Measurements from ENCODE around the gene GAS7. TPM values are rescaled to one million over a fixed set of nuclear protein-coding genes. Genes with fewer than 3 reads are reported as not detected.

The GAS7 gene
- total RNA-seq, 3 donors from 2014 or later (not counting 1 experiment from before 2014, with no cell fraction given), result 70.7 to 89.1 (median 84.8) TPM

DNA sequence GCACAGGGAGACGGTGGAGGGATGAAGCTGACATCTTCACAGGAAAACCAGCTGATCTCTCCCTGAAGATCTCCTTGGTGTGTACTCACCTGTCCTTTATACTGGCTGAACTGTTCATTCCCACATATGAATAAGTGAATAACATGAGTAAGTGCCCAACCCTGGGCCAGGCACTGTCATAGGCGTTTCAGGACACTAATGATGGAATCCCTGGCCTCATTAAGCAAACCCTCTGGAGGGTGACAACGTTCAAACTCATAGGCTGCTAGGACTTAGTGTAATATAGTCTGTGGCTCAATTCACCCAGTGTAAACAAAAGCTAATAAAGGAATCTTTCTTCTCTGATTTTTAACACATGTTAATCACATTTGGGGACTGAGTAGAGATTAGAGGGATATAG lies 24.5 kb downstream of the GAS7 start:
- no peaks in the 10 kb centered on the region for H3K36me3 ChIP-seq (ENCODE audit: control insufficient read depth, insufficient read depth, low read length)
- Mint-ChIP-seq H3K9me3 (no peaks in the 10 kb centered on the region), H3K27ac (peak overlapping the region in 1 of 2 donors; percentile 90), H3K36me3 (no peaks in the 10 kb centered on the region), H3K27me3 (ENCODE audit: low read depth in 2 of 2) (no peaks in the 10 kb centered on the region), H3K4me3 (no peak overlapping the region), H3K4me1 (peaks cover 59 to 64% of the 10 kb centered on the region in 2 donors)
- no peak for ATAC-seq
- no peak overlapping the region for H3K27ac ChIP-seq (ENCODE audit: low read length)
- no peaks in the 10 kb centered on the region for H3K27me3 ChIP-seq (ENCODE audit: control insufficient read depth, insufficient read depth, low read length)
- TF ChIP-seq, protein P1, sequence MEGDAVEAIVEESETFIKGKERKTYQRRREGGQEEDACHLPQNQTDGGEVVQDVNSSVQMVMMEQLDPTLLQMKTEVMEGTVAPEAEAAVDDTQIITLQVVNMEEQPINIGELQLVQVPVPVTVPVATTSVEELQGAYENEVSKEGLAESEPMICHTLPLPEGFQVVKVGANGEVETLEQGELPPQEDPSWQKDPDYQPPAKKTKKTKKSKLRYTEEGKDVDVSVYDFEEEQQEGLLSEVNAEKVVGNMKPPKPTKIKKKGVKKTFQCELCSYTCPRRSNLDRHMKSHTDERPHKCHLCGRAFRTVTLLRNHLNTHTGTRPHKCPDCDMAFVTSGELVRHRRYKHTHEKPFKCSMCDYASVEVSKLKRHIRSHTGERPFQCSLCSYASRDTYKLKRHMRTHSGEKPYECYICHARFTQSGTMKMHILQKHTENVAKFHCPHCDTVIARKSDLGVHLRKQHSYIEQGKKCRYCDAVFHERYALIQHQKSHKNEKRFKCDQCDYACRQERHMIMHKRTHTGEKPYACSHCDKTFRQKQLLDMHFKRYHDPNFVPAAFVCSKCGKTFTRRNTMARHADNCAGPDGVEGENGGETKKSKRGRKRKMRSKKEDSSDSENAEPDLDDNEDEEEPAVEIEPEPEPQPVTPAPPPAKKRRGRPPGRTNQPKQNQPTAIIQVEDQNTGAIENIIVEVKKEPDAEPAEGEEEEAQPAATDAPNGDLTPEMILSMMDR (IDR thresholded peaks at IDR 0.05), result no peak
- intact Hi-C loops (cut with micrococcal nuclease), result no loop called here
- no peak overlapping the region for H3K4me3 ChIP-seq (ENCODE audit: low read length)
- H3K4me1 ChIP-seq (ENCODE audit: control insufficient read depth, insufficient read depth, low read length), result peaks cover 67% of the 10 kb centered on the region
- WGBS (ENCODE audit: insufficient coverage), result 96% methylated on average over 3 of the region's 3 CpGs
- no peaks in the 10 kb centered on the region for H3K9me3 ChIP-seq (ENCODE audit: control insufficient read depth, insufficient read depth, low read length)
- no peak for DNase-seq

GRCh38 chr17:10172778-10173177 lies 25.6 kb downstream of the GAS7 start:
- 93% methylated on average over 6 of the region's 6 CpGs for WGBS (ENCODE audit: insufficient coverage)
- Mint-ChIP-seq H3K9me3 (no peaks in the 10 kb centered on the region), H3K27me3 (ENCODE audit: low read depth in 2 of 2) (no peaks in the 10 kb centered on the region), H3K27ac (peak overlapping the region; percentile 89 to 90), H3K36me3 (no peaks in the 10 kb centered on the region), H3K4me3 (peak overlapping the region; percentile 61), H3K4me1 (peaks cover 59 to 64% of the 10 kb centered on the region in 2 donors)
- intact Hi-C loops (cut with micrococcal nuclease), result no loop called here
- no peak for DNase-seq
- Histone ChIP-seq H3K4me1 (ENCODE audit: control insufficient read depth, insufficient read depth, low read length) (peaks cover 66% of the 10 kb centered on the region), H3K4me3 (ENCODE audit: low read length) (no peak overlapping the region), H3K27me3 (ENCODE audit: control insufficient read depth, insufficient read depth, low read length) (no peaks in the 10 kb centered on the region), H3K9me3 (ENCODE audit: control insufficient read depth, insufficient read depth, low read length) (no peaks in the 10 kb centered on the region), H3K36me3 (ENCODE audit: control insufficient read depth, insufficient read depth, low read length) (no peaks in the 10 kb centered on the region), H3K27ac (ENCODE audit: low read length) (peak overlapping the region; percentile 84)
- TF ChIP-seq, protein P1 (IDR thresholded peaks at IDR 0.05), result no peak
- no peak for ATAC-seq

GRCh38 chr17:10172241-10172741 lies 26.1 kb downstream of the GAS7 start:
- Mint-ChIP-seq H3K4me1 (peaks cover 59 to 64% of the 10 kb centered on the region in 2 donors), H3K9me3 (no peaks in the 10 kb centered on the region), H3K27ac (peak overlapping the region; percentile 89 to 90), H3K4me3 (peak overlapping the region; percentile 61), H3K36me3 (no peaks in the 10 kb centered on the region), H3K27me3 (ENCODE audit: low read depth in 2 of 2) (no peaks in the 10 kb centered on the region)
- Histone ChIP-seq H3K4me1 (ENCODE audit: control insufficient read depth, insufficient read depth, low read length) (peaks cover 66% of the 10 kb centered on the region), H3K27ac (ENCODE audit: low read length) (peak overlapping the region; percentile 84), H3K9me3 (ENCODE audit: control insufficient read depth, insufficient read depth, low read length) (no peaks in the 10 kb centered on the region), H3K27me3 (ENCODE audit: control insufficient read depth, insufficient read depth, low read length) (no peaks in the 10 kb centered on the region), H3K36me3 (ENCODE audit: control insufficient read depth, insufficient read depth, low read length) (no peaks in the 10 kb centered on the region), H3K4me3 (ENCODE audit: low read length) (no peak overlapping the region)
- WGBS (ENCODE audit: insufficient coverage), result 20% methylated on average over 3 of the region's 3 CpGs
- TF ChIP-seq, protein P1 (IDR thresholded peaks at IDR 0.05), result no peak
- intact Hi-C loops (cut with micrococcal nuclease), result no loop called here
- ATAC-seq (peak; percentile 31 to 59 (median 48)), DNase-seq (peak in 1 of 2 donors; percentile 12)

GRCh38 chr17:10171581-10171981 lies 26.8 kb downstream of the GAS7 start:
- WGBS (ENCODE audit: insufficient coverage), result 2% methylated on average over 6 of the region's 6 CpGs
- peak overlapping the region; percentile 84 for H3K27ac ChIP-seq (ENCODE audit: low read length)
- intact Hi-C loops (cut with micrococcal nuclease), result loop anchor here (1.0 to 2.0 kb wide), 2 partner anchors 15 to 26 kb away; no protein-coding TSS in a partner anchor
- DNase-seq, result peak in 1 of 2 donors; percentile 54
- H3K4me3 Mint-ChIP-seq, result peak overlapping the region; percentile 61
- H3K27me3 ChIP-seq (ENCODE audit: control insufficient read depth, insufficient read depth, low read length), result no peaks in the 10 kb centered on the region
- no peaks in the 10 kb centered on the region for H3K9me3 Mint-ChIP-seq
- H3K4me1 ChIP-seq (ENCODE audit: control insufficient read depth, insufficient read depth, low read length), result peaks cover 70% of the 10 kb centered on the region
- H3K27ac Mint-ChIP-seq, result peak overlapping the region; percentile 89 to 90
- TF ChIP-seq, protein P1 (IDR thresholded peaks at IDR 0.05), result no peak
- H3K36me3 Mint-ChIP-seq, result no peaks in the 10 kb centered on the region
- H3K9me3 ChIP-seq (ENCODE audit: control insufficient read depth, insufficient read depth, low read length), result no peaks in the 10 kb centered on the region
- peak; percentile 72 to 81 (median 81) for ATAC-seq
- H3K27me3 Mint-ChIP-seq (ENCODE audit: low read depth in 2 of 2), result no peaks in the 10 kb centered on the region
- peaks cover 57 to 60% of the 10 kb centered on the region in 2 donors for H3K4me1 Mint-ChIP-seq
- H3K4me3 ChIP-seq (ENCODE audit: low read length), result no peak overlapping the region
- H3K36me3 ChIP-seq (ENCODE audit: control insufficient read depth, insufficient read depth, low read length), result no peaks in the 10 kb centered on the region

Data from natural killer cell (primary cell).